HepG2 (cell line): ENCODE data around the gene FZD7. TPM values are rescaled to one million over a fixed set of nuclear protein-coding genes. Genes with fewer than 3 reads are reported as not detected.
A peak's percentile ranks its signal among the peaks of the same experiment; 100 is the strongest.

Experiments used
- ATAC-seq: fragments of 200-7000 bp; cut with Tn5 transposase; 3 replicates; pipeline ENCODE4 v1.9.1; 2020; ENCODE audit warnings: mild to moderate bottlenecking, moderate library complexity
- BruUV-seq: library from RNA; stranded (reverse); fragments of 400-500 nt; replicated peaks from 2 replicates; lab custom pipeline; 2021; lab: Mats Ljungman, UMichigan
- CTCF ChIA-PET: fragments of 300-600 bp; formaldehyde crosslinking; extraction: SDS; loops from one replicate; lab custom pipeline; 2021; ENCODE audit warnings: low total read pairs, inconsistent platforms, low intra/inter-chr PET ratio; lab: Yijun Ruan, JAX
- POLR2A ChIA-PET: fragments of 350-600 bp; sonication (Branson Sonifier 250); formaldehyde crosslinking; loops from one replicate; lab custom pipeline; 2020; ENCODE audit warnings: antibody characterized with exemption, inconsistent platforms; lab: Yijun Ruan, JAX
- DNase-seq: peaks from one replicate; pipeline ENCODE4 v3.0.0-alpha.2; 2015; ENCODE audit warnings: low spot score
- FAIRE-seq: peaks from 3 replicates; lab custom pipeline; 2011; peaks lifted over from hg19 to GRCh38; lab: Jason Lieb, UNC
- H2AFZ ChIP-seq: one replicate; pipeline ENCODE4 v1.6.1; 2011; ENCODE audit warnings: low read length, inconsistent platforms
- H3K27ac ChIP-seq: fragments of 300-600 bp; 3 replicates; pipeline ENCODE4 v1.8.0; 2011; ENCODE audit warnings: mixed run types, mild to moderate bottlenecking, mixed read lengths, low read length, inconsistent platforms; ENCODE audit not compliant: insufficient read depth; ENCODE audit errors: extremely low read length
- H3K27me3 ChIP-seq, 2 experiments: fragments of 200-600 bp in 1 of 2; 2 replicates in 1 of 2; 3 replicates in 1 of 2; pipeline versions ENCODE4 v1.6.0 to v1.8.0; 2011; ENCODE audit warnings: low read length in 2 of 2, mild to moderate bottlenecking in 2 of 2, moderate library complexity in 2 of 2, inconsistent platforms in 1 of 2; ENCODE audit not compliant: insufficient read depth in 2 of 2, control insufficient read depth in 1 of 2
- H3K36me3 ChIP-seq, 2 experiments: fragments of 200-600 bp in 1 of 2; replicated peaks in 1 of 2; 2 replicates in 1 of 2; 3 replicates in 1 of 2; pipeline versions ENCODE4 v1.5.1 to v1.8.0; 2011; ENCODE audit warnings: low read length in 2 of 2, inconsistent platforms in 1 of 2; ENCODE audit not compliant: insufficient read depth in 2 of 2, control insufficient read depth in 1 of 2
- H3K4me1 ChIP-seq: 2 replicates; pipeline ENCODE4 v1.5.1; 2012; ENCODE audit warnings: low read length, inconsistent platforms; ENCODE audit not compliant: insufficient read depth
- H3K4me2 ChIP-seq: 2 replicates; pipeline ENCODE4 v1.6.0; 2011; ENCODE audit warnings: low read depth, low read length, inconsistent platforms
- H3K4me3 ChIP-seq, 3 experiments: fragments of 200-600 bp in 1 of 3; sonication (generic), shearing (Covaris generic) in 1 of 3; replicated peaks in 1 of 3; 2 replicates each; pipeline ENCODE4 v1.5.1; 2011 to 2016; ENCODE audit warnings: low read length in 3 of 3, inconsistent platforms in 2 of 3, low read depth in 2 of 3, mild to moderate bottlenecking in 2 of 3, control low read depth in 1 of 3, mixed read lengths in 1 of 3; ENCODE audit not compliant: insufficient read depth in 1 of 3
- H3K79me2 ChIP-seq: one replicate; pipeline ENCODE4 v1.6.1; 2011; ENCODE audit warnings: low read length, inconsistent platforms; ENCODE audit not compliant: insufficient read depth
- H3K9ac ChIP-seq: 2 replicates; pipeline ENCODE4 v1.6.0; 2011; ENCODE audit warnings: mild to moderate bottlenecking, low read depth, low read length, inconsistent platforms; ENCODE audit not compliant: insufficient read depth
- H3K9me3 ChIP-seq: 2 replicates; pipeline ENCODE4 v1.5.1; 2012; ENCODE audit warnings: mild to moderate bottlenecking, low read length
- H4K20me1 ChIP-seq: 2 replicates; pipeline ENCODE4 v1.6.0; 2011; ENCODE audit warnings: inconsistent platforms, mild to moderate bottlenecking, low read length, moderate library complexity; ENCODE audit not compliant: insufficient read depth
- MNT ChIP-seq: fragments of 450-650 bp; IDR thresholded peaks from 2 replicates; pipeline ENCODE4 v1.6.1; 2016
- POLR2AphosphoS5 ChIP-seq: IDR thresholded peaks from 2 replicates; pipeline ENCODE4 v1.6.1; 2012; ENCODE audit warnings: low read depth, low read length
- ZNF407 ChIP-seq: sonication (generic); formaldehyde crosslinking; IDR thresholded peaks from one replicate; pipeline ENCODE4 v1.5.1; 2020; ENCODE audit warnings: mild to moderate bottlenecking, missing genetic modification reagents; ENCODE audit errors: not compliant biosample characterization
- ZNF660 ChIP-seq: sonication (generic); formaldehyde crosslinking; IDR thresholded peaks from 2 replicates; pipeline ENCODE4 v1.5.1; 2020; ENCODE audit warnings: mild to moderate bottlenecking, low read depth, missing genetic modification reagents, borderline replicate concordance
- WGBS: methylation state at CpG from one replicate; pipeline ENCODE4 v1.1.6; 2017; ENCODE audit warnings: low lambda C conversion rate; 5-methylcytosine and 5-hydroxymethylcytosine counted together
- in situ Hi-C: cut with HindIII; loops from 2 replicates; pipeline ENCODE4 v1.10.0; 2017; ENCODE audit warnings: low pct_unique_long_range_greater_than_20kb; ENCODE audit not compliant: extremely low pct_ligation_motif_present
- intact Hi-C: fragments of 100-400 bp; cut with micrococcal nuclease; formaldehyde crosslinking; loops from one replicate; pipeline ENCODE4 v1.10.0; 2022; ENCODE audit not compliant: unreplicated experiment
- polyA plus RNA-seq, 8 experiments: library from polyadenylated mRNA; depleted of rRNA in 3 of 8; stranded (reverse) in 7 of 8; unstranded in 1 of 8; fragments of >200 nt; fragmentation: Illumina TruSeq in 4 of 8; extraction: Trizol in 4 of 8; gene quantifications; 2 replicates each; pipeline versions ENCODE4 v1.2.1 to v1.2.3, GENCODE V29; 2011 to 2016; ENCODE audit warnings: low read depth in 4 of 8, missing spikeins in 1 of 8, mixed read lengths in 1 of 8; ENCODE audit not compliant: insufficient read depth in 1 of 8
- total RNA-seq, 5 experiments: library from RNA; depleted of rRNA; stranded (reverse); fragments of >200 nt; fragmentation: Illumina TruSeq; extraction: Trizol; gene quantifications; 2 replicates each; pipeline ENCODE4 v1.2.3, GENCODE V29; 2016; ENCODE audit warnings: low read depth in 1 of 5
- TF ChIP-seq, protein P1 (sequence below): sonication (generic); formaldehyde crosslinking; IDR thresholded peaks from 2 replicates; pipeline ENCODE4 v1.4.0; 2020; ENCODE audit warnings: missing genetic modification reagents, borderline replicate concordance

Gene FZD7
- total and polyA plus RNA-seq, 2 of the 13 experiments (the other 11 are each of a cell fraction or from before 2014, with no cell fraction given) = 0.13 to 0.38 TPM

DNA sequence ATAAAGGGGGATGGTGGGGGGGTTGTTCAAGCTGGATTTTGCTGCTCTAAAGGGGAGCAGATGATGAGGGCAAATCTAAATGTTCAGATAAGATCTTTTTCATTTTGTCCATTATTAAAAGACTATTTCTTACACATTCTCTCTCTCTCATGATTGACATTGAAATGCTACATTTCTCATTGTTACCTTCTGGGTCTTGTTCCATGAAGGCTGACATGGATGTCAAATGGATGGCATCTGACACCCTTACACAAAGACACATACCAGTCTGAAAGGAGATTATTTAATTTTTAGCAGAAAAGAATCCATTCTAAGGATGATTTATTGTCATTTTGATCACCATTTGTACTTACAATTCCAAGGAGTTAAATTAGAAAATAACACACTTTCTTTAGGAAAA lies 11.1 kb downstream of the FZD7 start:
- Histone ChIP-seq H3K4me1 (peaks cover 8% of the 10 kb centered on the region; the same call in 1 of the 2 replicates), H3K4me2 (no peak overlapping the region), H3K79me2 (no peaks in the 10 kb centered on the region), H3K27ac (no peak overlapping the region), H3K4me3 (no peak overlapping the region), H3K27me3 (peaks cover 0 to 13% of the 10 kb centered on the region in 2 experiments; a peak in 2 of 5 replicates), H3K36me3 (no peaks in the 10 kb centered on the region), H3K9me3 (no peaks in the 10 kb centered on the region), H4K20me1 (no peaks in the 10 kb centered on the region), H2AFZ (no peak overlapping the region), H3K9ac (no peak overlapping the region)
- no peak for ATAC-seq
- no peak for FAIRE-seq
- no peak for DNase-seq
- ChIA-PET CTCF (no interaction called here), POLR2A (no interaction called here)
- BruUV-seq = no TSS peak
- intact Hi-C loops = no loop called here
- in situ Hi-C loops = no loop called here
- TF ChIP-seq, protein P1, sequence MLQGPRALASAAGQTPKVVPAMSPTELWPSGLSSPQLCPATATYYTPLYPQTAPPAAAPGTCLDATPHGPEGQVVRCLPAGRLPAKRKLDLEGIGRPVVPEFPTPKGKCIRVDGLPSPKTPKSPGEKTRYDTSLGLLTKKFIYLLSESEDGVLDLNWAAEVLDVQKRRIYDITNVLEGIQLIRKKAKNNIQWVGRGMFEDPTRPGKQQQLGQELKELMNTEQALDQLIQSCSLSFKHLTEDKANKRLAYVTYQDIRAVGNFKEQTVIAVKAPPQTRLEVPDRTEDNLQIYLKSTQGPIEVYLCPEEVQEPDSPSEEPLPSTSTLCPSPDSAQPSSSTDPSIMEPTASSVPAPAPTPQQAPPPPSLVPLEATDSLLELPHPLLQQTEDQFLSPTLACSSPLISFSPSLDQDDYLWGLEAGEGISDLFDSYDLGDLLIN (CRISPR knock-in tag) = no peak
- TF ChIP-seq ZNF660 (CRISPR knock-in tag) (no peak), POLR2AphosphoS5 (no peak)

- no peaks in the 10 kb centered on the region for H3K36me3 ChIP-seq
- H3K9me3 ChIP-seq = no peaks in the 10 kb centered on the region
- ATAC-seq (no peak), FAIRE-seq (no peak), DNase-seq (no peak)
- no peaks in the 10 kb centered on the region for H4K20me1 ChIP-seq
- WGBS = 42% methylated on average over 7 of the region's 7 CpGs
- BruUV-seq = no TSS peak
- ChIA-PET POLR2A (no interaction called here), CTCF (no interaction called here)
- H3K27ac ChIP-seq = no peak overlapping the region
- no peaks in the 10 kb centered on the region for H3K4me1 ChIP-seq
- peaks cover 0 to 13% of the 10 kb centered on the region in 2 experiments; a peak in 2 of 5 replicates for H3K27me3 ChIP-seq
- intact Hi-C loops (no loop called here), in situ Hi-C loops (no loop called here)
- H3K4me3 ChIP-seq = no peak overlapping the region
- H3K4me2 ChIP-seq = no peak overlapping the region
- no peak overlapping the region for H2AFZ ChIP-seq
- no peak overlapping the region for H3K9ac ChIP-seq
- no peaks in the 10 kb centered on the region for H3K79me2 ChIP-seq
- TF ChIP-seq MNT (peak; percentile 57; the same call in 1 of the 2 replicates), ZNF407 (CRISPR knock-in tag) (no peak)
These were observed 12.9 kb downstream of the FZD7 start for GRCh38 chr2:202046572-202046971.
